Measurements from ENCODE around the gene UACA.

The UACA gene

DNA sequence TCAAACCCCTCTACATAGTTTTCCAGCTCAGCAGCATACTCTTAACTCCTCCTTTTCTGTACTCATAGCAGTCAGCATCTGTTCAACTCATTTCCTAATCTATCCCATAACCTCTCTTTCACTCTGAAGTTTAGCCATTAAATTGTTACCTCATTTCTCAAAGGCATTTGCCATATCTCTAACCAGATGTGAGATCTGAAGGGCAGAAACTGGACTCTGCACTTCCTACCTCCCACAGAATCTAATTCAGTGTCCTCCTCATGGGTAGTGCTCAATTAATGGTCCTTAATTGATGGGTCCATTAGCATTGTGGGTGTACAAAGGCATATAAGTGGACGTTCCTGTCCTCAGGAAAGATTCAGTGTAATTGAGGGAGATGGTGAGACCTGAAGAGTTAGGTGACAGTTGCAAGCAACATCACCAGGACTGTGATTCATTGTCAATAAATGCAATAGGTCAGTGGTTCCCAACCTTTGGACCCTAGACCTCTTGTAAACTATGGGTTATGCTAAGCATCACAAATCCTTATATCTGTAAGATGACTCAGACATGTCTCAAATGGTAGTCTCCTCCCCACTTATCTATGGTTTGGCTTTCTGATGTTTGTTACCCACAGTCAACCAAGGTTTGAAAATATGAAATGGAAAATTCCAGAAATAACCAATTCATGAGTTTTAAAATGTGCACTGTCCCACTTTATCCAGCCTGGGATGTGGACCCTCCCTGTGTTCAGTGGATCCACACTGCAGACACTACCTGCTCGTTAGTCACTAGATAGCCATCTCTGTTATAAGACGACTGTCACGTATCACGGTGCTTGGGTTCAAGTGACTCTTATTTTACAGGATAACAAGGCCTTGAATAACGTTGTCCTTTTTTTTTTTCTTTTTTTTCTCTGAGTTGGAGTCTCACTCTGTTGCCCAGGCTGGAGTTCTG is 25.0 kb upstream of the UACA start:
- no peak for DNase-seq (ENCODE audit: low read depth in 2 of 2)

DNA sequence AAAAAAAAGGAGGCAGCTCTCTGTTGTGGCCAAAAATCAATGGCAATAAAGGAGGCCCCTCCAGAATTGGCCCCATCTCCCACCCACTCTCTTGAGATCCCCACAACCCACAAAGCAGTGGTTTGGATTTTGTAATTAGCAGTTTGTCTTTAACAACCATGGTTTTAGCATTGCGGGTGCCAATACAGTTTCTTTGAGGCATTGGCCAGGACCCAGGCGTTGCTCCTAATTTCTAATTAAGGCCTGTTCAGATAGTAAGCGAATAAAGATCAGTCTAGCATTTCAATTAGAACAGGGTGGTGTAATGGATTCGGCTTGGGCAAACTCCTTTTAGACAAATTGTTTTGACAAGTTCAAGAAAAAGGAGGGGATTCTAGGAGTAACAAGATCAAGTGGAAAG is 23.6 kb upstream of the UACA start:
- no peak for DNase-seq (ENCODE audit: low read depth in 2 of 2)

DNA sequence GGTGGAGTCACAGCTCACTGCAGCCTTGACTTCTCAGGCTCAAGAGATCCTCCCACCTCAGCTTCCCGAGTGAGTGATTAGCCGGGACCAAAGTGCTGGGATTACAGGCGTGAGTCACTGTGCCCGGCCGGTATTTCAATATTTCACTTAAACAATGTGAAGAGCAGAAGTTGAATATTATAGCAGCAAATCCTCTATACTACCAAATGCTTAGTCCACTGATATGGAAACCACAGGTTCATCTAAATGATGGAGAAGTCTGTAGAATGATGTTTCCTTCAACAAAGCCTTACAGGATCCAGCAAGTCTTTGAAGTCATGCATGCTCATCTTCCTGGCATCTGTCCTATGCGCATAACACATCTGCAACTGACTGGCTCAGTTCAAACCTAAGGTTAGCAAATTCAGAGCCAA is 20.3 kb upstream of the UACA start:
- no peak for DNase-seq (ENCODE audit: low read depth in 2 of 2)

DNA sequence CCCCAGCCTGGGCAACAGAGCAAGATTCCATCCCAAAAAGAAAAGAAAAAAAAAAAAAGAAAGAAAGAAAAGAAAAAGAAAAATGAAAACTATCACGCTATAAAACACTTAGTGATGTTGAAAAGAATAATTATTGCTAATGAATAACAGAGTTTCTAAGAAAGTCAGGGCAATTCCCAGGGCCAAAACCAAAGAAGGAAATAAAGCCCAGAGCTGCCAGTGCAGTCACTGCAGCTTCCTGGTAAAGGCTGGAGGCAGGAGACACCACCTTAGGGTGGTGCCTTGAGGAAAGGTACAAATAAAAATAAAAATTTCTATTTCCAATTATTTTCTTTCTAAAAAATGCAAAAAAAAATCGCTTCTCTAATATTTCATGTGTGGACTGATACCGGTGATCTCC is 19.7 kb upstream of the UACA start:
- DNase-seq (ENCODE audit: low read depth in 2 of 2), result no peak

DNA sequence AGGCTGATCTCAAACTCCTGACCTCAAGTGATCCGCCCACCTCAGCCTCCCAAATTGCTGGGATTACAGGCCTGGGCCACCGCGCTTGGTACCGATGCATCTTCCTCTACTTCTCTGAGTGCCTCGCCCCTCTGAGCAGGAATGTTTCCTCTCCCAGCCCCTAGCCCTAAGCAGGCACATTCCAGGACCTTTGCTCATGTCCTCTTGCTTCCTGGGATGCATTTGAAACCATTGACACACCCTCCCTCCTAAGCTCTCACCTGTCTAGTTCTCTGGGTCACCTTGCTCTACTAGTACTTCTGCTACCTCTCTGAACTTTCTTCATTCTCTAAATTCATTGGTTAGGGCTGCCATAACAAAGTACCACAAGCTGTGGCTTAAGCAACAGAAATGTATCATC is 17.9 kb upstream of the UACA start:
- no peak for DNase-seq (ENCODE audit: low read depth in 2 of 2)

DNA sequence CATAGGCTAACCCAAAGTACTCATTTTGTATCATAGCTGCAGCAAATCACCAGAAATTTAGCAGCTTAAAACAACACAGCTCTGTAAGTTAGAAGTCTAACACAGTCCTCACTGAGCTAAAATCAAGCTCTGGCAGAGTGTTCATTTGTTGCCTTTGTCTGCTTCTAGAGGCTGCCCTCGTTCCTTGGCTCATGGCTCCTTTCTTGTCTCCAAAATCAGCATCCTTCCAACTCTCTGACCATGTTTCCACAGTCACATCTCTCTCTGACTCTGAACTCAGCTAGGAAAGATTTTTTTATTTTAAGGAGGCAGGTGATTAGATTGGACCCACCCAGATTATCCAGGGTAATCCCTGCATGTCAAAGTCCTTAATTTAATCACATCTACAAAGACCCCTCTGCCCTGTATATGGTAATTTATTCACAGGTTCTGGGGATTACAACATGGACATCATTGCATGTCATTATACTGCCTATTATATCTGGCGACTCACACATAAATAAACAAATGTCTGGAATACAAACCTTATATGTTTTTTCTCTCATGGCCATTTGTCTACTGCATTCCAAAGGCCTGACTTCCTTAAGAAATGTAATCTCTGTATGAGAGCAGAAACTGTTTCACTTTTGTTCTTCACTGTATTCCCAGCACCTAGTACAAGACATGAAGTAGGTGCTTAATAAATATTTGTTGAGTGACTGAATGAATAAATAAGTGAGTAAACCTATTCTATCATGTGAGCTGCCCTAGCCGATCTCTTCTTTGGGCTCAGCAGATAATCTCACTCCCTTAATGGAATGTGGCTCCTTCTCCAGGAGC is 15.1 kb upstream of the UACA start:
- no peak for DNase-seq (ENCODE audit: low read depth in 2 of 2)

DNA sequence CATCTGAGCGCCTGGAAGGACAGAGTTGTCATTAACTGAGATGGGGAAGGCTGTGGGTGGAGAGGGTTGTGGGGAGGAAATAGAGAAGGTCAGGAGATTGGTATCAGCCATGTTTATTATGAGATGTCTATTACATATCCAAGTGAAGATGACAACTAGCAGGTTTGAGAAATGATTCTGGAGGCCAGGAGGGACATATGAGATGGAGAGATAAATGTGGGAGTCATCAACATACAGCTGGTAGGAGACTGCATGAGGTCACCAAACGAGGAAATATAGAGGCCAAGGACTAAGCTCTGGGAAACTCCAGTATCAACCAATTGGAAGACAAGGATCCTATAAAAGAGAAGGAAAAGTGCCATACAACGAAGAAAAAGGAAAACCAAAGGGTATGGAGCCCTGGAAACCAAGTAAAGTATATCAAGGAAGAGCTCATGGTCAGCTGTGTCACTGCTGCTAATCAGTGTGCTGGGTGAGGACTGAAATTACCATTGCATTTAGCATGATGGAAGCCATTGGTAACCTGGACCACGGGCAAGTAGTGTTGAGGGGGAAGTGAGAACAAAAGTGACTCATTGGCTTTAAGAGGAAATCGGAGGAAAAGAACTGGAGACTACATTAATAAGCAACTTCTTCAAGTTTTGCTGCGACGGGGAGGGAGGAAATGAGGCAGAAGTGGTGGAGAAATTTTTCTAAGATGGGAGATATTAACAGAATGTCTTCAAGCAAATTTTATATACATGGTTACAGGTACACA is 14.0 kb upstream of the UACA start:
- DNase-seq (ENCODE audit: low read depth in 2 of 2), result no peak

DNA sequence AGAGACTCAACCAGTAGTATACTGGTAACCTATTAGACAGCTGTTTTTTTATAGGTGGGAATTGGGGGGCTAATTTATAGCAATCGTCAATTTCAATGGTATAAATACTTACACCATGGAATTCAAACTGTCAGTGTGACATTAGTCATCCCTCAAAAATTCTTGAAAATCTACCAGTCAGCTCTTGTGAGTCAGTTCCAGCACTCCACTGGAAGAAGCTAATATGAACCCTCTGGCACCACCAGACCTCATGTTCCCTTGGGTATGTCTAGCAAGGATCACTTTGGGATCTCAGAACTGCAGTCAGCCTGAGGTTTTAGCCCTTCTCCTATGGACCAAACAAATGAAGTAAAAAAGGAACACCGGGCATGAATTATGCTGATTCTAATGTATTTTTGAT is 11.8 kb upstream of the UACA start:
- DNase-seq (ENCODE audit: low read depth in 2 of 2), result no peak

DNA sequence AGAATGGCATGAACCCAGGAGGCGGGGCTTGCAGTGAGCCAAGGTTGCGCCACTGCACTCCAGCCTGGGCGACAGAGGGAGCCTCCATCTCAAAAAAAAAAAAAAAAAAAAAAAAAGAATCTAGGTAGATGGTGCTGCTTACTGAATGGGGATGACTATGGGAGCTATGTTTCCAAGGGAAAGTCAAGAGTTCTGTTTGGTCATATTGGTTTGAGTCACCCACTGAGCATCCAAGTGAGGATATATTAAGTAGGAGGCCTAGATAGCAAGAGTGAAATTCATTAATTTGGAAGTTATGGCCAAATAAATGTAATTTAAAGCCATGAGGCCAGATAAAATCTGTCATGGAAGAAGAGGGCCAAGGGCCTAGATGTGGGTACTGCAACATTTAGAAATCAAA is 9.0 kb upstream of the UACA start:
- DNase-seq (ENCODE audit: low read depth in 2 of 2), result no peak

DNA sequence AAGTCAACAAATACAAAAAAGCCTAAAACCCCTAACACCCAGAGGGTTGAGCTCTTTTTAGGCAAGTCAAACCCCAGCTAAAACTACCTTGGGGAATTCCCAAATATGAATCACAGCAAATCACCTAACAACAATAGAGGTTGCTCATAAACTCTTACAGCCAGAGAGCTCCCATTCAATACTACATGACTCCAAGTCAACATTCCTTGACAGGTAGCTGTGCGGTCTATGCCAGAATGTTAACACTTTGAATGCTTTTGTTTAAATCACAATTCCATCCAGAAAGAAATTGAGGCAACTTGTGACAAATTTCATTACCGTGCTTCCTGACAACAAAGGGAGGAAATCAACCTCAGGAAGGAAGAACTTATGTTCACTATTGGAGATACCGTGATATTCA is 7.5 kb upstream of the UACA start:
- DNase-seq (ENCODE audit: low read depth in 2 of 2), result no peak

DNA sequence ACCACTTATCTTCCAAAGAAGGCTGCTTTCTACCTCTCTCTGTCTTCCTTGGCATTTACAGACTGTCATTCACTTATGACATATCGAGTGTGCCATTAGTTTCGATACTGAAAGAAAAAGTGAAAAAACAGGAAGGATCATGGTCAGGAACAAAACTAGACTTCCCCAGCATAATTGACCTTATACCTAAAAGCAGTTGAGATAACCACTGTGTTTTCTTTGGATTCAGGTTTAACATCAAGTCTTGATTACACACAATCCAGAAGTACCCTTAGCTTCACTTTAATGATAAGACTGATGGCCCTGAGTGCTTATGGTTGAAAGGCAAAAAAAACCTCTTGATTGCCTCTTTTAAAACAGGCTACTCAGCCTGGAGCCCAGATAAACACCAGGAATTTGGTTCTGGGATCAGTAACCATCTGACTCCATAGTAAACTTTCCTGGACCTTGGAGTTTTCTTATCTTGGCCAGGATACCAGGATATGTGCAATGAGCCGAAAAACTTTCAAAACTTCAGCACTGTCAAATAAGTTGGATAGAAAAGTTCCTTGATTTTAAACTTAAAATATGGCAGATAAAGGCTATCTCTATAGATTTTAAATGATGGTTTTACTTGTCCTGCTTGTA is 5.0 kb upstream of the UACA start:
- no peak for DNase-seq (ENCODE audit: low read depth in 2 of 2)

DNA sequence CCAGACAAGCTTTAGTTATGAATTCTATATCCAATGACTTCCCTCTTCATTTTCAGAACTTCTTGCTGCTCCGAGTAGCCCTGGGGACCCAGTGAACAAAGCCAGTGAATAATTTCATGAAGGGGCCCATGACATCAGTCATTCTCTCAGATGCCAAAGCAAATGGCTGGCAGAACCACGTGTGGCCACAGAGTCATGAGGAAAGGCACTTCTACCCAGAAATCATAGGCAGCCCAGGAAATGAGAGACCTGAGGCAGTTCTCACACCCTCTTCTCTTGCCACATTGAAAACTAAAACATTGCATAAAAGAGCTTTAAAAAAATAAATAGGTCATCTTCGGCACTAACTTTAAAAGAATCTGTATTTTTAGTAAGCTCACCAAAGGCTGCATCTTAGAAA is 4.3 kb upstream of the UACA start:
- DNase-seq (ENCODE audit: low read depth in 2 of 2), result no peak

DNA sequence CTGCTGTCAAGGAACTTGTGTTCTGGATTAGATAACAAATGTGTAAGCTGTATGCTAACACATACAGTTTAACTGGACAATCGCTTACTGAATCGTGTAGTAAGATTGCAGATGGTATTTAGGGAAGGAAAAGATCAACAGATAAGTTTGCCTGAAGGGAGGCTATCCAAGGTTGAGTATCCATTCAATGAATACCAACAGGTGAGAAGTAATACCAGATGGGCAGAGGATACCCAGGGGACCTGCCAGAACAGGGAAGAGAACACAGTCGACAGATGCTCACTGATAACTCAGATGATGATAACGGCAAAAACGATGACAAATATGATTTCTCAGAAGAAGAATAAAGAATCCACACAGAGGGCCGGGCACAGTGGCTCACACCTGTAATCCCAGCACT is 3.2 kb upstream of the UACA start:
- no peak for DNase-seq (ENCODE audit: low read depth in 2 of 2)

DNA sequence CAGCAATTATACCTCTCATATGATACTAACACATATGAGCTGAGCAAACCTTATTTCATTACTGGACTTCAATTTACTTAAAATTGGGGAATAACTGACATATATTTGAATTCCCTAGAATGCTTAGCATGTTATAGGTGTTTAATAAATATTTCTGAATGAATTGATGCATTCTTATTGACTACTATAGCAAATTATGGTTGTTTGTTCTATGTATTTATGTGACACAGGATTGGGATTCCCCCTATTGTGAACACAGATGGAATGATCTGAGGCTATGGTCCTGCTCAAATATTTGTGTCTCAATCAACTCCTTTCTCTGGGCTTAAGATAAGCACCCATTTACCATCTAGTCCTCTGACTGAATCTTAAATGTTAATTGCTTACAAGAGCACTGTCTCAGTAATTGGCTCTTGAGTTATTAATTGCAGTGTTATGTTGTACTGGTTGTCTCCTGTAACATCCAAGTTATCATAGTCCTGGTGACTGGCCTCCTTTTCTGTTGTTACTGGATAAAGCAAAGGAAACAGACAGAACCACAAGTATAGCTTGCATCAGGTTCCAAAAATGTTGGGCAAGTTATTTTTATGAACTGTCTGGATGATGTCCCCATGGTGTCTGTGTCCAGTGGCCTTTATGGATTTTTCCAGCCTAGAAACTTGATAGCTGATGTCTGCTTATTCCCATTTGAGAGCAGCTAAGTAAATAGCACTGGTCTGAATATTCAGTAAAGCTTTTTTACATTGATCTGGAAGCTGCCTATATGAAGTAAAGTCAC is 2.3 kb upstream of the UACA start:
- no peak for DNase-seq (ENCODE audit: low read depth in 2 of 2)

DNA sequence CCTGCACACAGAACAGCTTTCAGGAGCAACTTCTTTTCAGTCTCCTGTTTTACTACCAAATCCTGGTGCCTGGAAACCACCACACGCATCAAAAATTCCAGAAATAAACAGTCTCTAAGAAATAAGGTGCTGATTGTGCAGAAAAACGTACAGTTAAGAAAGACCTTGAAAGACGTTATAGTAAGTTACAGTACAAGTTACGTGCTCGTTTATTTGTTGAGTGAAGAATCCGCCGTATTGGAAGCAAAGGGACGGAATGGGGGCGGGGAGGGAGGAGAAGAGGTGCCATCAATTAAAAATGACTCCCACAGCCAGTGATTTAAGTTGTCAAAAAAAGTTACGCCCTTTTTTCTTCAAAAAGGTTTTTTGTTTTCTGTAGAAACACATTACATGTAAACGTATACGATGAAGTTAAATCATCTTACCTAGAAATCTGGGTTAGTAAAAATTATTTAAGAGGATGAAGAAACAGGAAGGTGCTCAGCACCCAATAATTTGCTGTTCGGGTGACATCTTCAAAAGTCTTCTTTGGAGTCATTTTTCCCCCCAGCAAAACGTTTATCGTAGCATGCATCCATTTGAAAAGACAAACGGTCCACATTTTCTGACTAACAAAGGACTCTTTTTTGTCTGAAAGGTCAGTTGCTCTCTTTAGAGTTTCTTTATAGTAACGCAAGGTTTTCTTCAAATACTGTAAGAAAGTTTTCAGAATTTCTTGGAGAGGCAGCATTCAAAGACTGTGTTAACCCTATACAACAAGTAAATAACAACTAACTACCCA is 782 bp upstream of the UACA start:
- DNase-seq (ENCODE audit: low read depth in 2 of 2), result no peak

DNA sequence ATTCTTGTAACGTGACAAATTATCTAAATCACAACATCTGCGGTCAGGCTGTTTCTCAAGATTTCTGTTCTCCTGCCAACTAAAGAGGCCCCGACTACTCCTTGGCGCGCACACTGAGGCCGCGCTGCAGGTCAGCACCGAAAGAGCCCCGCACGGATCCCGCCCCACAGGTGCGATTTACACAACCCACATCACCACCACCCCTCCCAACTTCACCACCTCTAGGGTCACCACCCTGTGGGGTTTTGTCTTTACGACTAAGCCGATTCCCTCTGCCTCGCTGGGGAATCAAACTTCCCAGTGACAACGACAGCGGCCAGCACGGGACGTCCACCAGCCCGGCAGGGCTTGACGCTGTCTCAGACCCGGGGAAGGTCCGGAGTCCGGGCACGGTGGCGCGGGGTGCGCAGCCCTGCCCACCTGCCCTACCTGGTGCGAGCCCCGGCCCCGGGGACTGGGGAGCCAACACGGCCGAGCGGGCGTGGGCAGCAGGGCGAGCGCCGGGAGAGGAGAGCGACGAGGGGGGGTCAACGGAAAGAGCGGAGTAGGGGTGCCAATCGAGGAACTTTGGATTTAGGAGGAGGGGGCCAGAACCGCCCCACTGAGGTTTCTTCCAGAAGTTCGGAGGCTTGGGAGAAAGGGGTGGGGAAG is 764 bp downstream of the UACA start:
- no peak for DNase-seq (ENCODE audit: low read depth in 2 of 2)

DNA sequence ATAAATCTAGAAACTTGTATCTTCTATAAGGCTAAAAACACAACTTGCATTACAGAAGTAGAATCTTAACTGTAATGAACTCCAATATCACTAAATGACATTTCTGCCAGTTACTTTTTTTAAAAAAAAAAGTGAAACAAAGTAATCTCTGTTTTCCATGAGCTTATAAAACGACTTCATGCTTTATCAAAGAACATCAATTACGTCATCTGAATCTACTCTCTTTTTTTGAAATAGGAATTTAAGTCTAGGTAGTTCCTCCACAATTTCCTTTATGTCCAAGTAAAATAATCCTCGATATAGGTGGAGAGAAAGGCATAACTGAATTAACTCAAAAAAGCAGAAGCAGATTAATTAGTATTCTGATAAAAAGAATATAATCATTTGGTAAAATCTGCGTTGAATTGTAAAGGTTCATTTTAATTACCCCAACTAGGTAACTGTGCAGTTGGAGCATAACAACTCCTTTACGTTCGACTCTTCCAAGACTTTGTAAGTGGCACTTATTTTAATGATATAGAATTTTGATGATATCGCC is 1.4 kb downstream of the UACA start:
- DNase-seq (ENCODE audit: low read depth in 2 of 2), result no peak

DNA sequence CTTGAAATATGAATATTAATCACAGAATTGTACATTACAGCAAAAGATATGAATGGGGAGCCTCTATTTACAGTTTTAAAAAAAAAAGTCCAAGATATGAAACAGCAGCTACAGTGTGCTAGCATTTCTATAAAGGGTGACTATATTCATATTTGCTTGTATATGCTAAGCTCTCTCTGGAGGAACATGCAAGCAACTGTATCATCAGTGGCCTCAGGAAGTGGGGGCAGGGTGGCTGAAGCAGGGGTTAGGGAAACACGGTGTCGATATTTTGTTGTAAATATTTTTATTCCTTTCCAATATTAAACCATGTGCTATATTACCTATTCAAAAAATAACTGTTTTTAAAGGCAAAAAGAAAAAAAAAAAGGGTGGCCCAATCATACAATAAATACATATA is 2.3 kb downstream of the UACA start:
- no peak for DNase-seq (ENCODE audit: low read depth in 2 of 2)

DNA sequence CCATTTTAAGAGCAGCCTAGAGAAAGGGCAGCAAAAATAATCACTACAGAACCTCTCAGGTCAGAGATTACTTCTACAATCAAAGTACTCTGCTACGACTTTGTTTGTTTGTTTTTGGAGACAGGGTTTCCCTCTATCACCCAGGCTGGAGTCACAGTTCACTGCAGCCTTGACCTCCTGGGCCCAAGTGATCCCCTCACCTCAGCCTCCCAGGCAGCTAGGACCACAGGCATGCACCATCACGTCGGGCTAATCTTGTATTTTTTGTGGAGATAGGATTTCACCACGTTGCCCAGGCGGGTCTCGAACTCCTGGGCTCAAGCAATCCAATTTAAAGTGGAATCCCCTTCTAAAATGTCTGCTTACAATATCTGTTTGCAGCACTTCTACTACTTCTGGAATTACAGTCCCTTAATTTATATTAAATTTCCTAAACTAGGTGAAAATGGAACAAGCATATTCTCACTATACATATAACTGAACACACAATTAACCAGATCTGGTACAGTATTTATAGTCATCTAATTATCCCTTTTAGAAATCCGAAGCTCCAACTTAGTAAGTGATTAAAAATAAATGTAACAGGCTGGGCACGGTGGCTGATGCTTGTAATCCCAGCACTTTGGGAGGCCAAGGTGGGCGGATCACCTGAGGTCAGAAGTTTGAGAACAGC is 4.4 kb downstream of the UACA start:
- no peak for DNase-seq (ENCODE audit: low read depth in 2 of 2)
